Cardiac septum (tissue), 1 donor: ENCODE results near the gene TM4SF20. TPM values are rescaled to one million over a fixed set of nuclear protein-coding genes. Genes with fewer than 3 reads are reported as not detected.
"Not testable (repeated sequence)": the region's sequence is repeated elsewhere in the genome, so short reads cannot be mapped to it uniquely, and the experiment has no call there.

ENCODE experiments used
- DNase-seq: peaks from one replicate; pipeline ENCODE4 v3.0.0-alpha.2; 2020; ENCODE audit warnings: low spot score
- intact Hi-C: fragments of 100-400 bp; cut with DNase I; formaldehyde crosslinking; loops from one replicate; pipeline ENCODE4 v1.14.0; 2022
- total RNA-seq: library from RNA; stranded (reverse); fragmentation: NEBNext Ultra II Directional; extraction: Animal tissue kit (Norgen Biotek cat#: 25700); gene quantifications from one replicate; pipeline ENCODE4 v1.2.1, GENCODE V29; 2021
- donor health status: DM: no; HTN: no; CAD: no.

TM4SF20 gene
- total RNA-seq, 1 donor from 2014 or later, result not detected

GRCh38 chr2:227373389-227373788 lies 5.7 kb downstream of the TM4SF20 start:
- intact Hi-C loops, result no loop called here
- DNase-seq, result no peak

DNA sequence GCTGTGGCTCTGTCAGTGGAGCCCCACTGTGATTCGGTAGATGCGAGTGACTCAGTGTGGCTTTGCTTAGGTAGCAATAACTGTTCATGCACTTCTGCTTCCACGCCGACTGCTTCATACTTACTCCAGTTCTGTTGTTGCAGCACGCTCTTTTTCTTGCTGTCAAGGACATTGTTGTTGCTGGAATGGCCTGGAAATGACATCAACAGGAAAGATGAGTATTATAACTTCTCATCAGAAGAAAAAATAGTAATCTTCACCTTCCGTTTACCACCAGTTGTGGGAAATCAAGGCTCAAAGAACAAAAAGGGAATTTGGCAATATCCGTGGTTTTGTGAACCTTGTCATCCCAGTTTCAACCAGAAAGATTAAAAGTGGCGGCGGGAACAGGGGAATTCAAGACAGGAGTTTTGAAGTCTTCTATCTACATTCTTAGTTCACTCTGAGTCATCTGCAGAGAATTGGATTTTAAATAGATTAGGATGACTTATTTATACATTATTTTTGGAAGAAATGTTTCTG lies 8.3 kb downstream of the TM4SF20 start:
- no peak for DNase-seq
- intact Hi-C loops, result no loop called here

DNA sequence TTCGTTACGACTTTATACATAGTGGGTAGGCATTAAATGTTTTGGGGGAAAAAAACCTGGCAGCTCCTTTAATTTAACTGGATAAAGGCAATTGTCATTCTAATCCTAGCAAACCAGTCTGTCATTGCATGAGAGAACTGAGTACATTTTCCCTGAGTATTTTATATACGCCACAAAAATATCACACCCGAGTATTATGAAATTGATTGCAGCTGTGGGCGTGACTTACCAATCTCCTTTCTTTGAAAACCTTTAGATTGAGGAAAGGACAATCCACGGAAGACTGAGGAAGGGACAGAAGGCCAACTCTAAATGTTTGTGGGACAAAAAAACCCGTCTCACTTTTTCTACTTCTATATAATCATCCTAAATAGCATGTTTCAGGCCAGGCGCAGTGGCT lies 9.0 kb downstream of the TM4SF20 start:
- no peak for DNase-seq
- intact Hi-C loops, result no loop called here

- intact Hi-C loops, result no loop called here
- no peak for DNase-seq
Measured at GRCh38 chr2:227368574-227368973, 10.5 kb downstream of the TM4SF20 start.

GRCh38 chr2:227367427-227367795 lies 11.7 kb downstream of the TM4SF20 start:
- no peak for DNase-seq
- intact Hi-C loops, result no loop called here

GRCh38 chr2:227366769-227367426 lies 12.2 kb downstream of the TM4SF20 start:
- no peak for DNase-seq
- intact Hi-C loops, result no loop called here

GRCh38 chr2:227365833-227366232 lies 13.3 kb downstream of the TM4SF20 start:
- DNase-seq, result no peak
- intact Hi-C loops, result no loop called here

GRCh38 chr2:227364585-227365263 lies 14.4 kb downstream of the TM4SF20 start:
- intact Hi-C loops, DNase-seq: not testable (repeated sequence)

GRCh38 chr2:227363756-227364155 lies 15.3 kb downstream of the TM4SF20 start:
- intact Hi-C loops, result no loop called here
- DNase-seq, result no peak

DNA sequence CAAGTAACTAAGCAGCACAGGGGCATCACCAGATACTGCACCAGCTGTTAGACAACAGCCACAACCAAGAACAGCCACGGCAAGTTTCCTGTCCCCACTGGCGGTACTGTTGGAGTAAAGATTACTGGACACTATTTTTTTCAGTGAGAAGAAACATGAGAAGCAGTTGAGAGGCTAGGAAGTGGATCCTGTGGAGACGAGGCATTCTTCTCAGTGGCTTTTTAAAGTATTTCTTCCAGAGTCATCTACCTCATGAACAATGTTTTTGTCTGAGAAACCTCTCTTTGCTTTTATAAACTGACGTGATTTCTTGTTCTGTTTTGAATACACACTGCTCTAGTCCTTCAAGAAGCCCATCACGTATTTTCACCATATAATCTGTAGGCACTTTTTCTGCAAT lies 18.8 kb downstream of the TM4SF20 start:
- DNase-seq, result no peak
- intact Hi-C loops, result no loop called here

DNA sequence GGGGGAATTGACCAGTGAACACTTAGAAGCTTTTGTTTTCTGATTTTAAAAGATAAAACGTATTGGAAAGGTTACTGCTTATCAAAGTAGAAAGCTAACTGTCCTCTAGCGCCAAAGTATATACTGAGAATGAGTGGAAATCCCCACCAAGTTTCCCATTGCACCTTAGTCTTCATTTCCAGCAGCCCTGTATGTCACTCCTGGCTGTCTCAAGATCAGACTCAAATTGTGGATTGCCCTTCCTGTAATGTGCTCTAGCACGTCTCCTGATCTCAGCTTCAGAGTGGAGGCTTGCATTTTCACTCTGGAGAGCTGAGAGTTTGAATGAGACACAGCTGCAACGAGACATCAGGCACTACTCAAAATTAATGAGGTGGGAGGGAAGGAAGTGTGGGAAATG lies 27.5 kb downstream of the TM4SF20 start:
- DNase-seq, result no peak
- intact Hi-C loops, result no loop called here

DNA sequence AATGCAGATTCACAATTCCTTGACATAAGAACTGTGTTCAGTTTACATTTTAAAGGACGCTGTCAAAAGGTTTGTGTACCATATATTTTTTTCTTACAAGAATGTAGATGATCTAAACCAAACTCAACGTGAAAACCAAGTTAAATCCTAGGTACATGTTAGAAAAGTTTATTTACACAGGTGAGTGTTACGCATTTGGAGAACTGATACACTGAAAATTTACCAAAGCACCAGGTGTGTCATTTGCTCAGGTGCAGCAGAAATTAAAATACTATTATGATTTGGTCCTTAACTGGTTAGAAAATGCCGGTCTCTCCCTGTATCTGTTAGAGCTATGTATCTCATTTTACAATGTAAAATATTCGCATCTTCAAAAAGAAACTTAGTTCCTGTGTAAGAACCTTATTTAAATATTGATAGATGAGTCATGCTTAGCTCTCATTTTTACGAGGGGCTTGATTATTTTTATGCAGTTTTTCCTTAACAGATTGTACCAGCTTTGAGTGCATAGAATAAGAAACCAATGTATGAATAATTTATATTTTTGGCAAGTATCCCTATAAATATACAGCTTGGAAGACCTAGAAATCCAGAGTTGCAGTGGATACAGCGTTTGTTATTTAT lies 29.0 kb downstream of the TM4SF20 start:
- DNase-seq, result no peak
- intact Hi-C loops, result no loop called here

DNA sequence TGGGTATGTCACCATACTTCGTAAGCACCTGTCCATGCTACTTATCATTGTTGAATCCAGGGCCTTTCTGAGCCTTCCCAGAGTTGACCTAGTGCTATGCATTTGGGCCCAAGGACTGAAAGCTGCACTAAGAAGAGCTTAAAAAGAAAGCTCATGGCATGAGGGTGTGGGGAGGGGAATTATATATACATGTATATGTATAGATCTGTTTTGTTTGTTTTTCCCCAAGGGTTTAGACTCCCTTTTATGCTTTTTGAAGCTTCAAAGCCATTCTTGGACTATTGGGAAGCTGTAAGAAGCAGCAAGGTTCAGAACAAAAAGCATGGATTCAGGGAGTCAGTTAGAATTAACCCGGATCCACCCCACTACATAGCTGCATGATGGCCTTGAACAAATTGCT lies 30.8 kb downstream of the TM4SF20 start:
- intact Hi-C loops, result no loop called here
- no peak for DNase-seq

GRCh38 chr2:227347117-227347516 lies 32.0 kb downstream of the TM4SF20 start:
- DNase-seq, result no peak
- intact Hi-C loops, result no loop called here

GRCh38 chr2:227344231-227344630 lies 34.9 kb downstream of the TM4SF20 start:
- no peak for DNase-seq
- intact Hi-C loops, result no loop called here

GRCh38 chr2:227341553-227341952 lies 37.6 kb downstream of the TM4SF20 start:
- intact Hi-C loops, result no loop called here
- DNase-seq, result no peak

DNA sequence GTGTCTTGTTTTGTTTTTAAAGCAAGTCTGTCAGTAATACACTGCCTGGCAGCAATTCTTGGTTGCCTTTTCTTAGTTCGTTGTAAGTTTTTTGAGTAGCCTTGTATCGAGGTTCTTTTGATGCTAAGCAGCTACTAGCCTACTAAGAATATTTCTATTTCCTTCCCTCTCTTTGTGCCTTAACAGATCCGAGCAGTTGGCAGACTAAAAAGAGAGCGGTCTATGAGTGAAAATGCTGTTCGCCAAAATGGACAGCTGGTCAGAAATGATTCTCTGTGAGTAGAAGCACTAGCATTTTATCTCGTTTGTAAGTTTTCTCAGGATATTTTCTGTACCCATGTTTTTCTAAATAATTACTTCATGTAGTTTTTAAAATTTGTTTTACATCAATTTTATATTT lies 39.0 kb downstream of the TM4SF20 start:
- intact Hi-C loops, result no loop called here
- no peak for DNase-seq

DNA sequence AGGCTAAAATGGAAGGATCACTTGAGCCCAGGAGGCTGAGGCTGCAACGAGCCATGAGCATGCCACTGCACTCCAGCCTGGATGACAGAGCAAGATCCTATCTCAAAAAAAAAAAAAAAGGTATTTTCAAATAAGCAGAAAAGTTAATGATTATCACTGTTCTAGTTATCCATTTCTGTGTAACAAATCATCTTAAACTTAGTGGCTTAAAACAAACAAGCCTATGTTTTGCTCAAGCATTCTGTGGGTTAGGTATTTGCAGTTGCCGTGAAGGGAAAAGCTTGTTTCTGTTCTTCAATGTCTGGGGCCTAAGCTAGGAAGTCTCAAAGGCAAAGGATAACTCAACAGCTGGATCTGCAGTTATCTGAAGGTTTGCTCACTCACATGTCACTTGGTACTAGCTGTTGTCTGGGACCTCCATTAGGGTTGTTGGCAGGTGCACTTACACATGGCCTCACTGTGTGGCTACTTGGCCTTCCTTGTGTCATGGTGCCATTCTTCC lies 40.0 kb downstream of the TM4SF20 start:
- DNase-seq, result no peak
- intact Hi-C loops, result no loop called here

GRCh38 chr2:227337442-227337841 lies 41.7 kb downstream of the TM4SF20 start:
- DNase-seq, result no peak
- intact Hi-C loops, result no loop called here

GRCh38 chr2:227335713-227336112 lies 43.4 kb downstream of the TM4SF20 start:
- DNase-seq, result no peak
- intact Hi-C loops, result no loop called here

- intact Hi-C loops, result no loop called here
- no peak for DNase-seq
Measured at GRCh38 chr2:227326783-227327182, 52.3 kb downstream of the TM4SF20 start.
